K562 (cell line): Measurements from ENCODE around the gene PCP4L1. TPM values are rescaled to one million over a fixed set of nuclear protein-coding genes. Genes with fewer than 3 reads are reported as not detected.

Source experiments
- BRD4 ChIP-seq: fragments of 200-600 bp; sonication (generic); IDR thresholded peaks from 2 replicates; pipeline ENCODE4 v1.6.1; 2017; ENCODE audit warnings: inconsistent platforms
- CHD1 ChIP-seq: fragments of 200-600 bp; sonication (generic); IDR thresholded peaks from one replicate; pipeline ENCODE4 v1.6.1; 2012; ENCODE audit warnings: mild to moderate bottlenecking, moderate library complexity, low read length, inconsistent platforms
- CTBP1 ChIP-seq: fragments of 450-650 bp; IDR thresholded peaks from 2 replicates; pipeline ENCODE4 v1.6.1; 2016; ENCODE audit warnings: borderline replicate concordance
- GTF2A2 ChIP-seq: IDR thresholded peaks from 2 replicates; pipeline ENCODE4 v1.6.1; 2016; ENCODE audit warnings: mild to moderate bottlenecking, missing genetic modification characterization, missing compliant biosample characterization
- KAT7 ChIP-seq: sonication (generic); formaldehyde crosslinking; IDR thresholded peaks from 2 replicates; pipeline ENCODE4 v1.8.0; 2022; ENCODE audit warnings: missing genetic modification reagents, mild to moderate bottlenecking, borderline replicate concordance
- NEUROD1 ChIP-seq: fragments of 150-350 bp; IDR thresholded peaks from 2 replicates; pipeline ENCODE4 v1.6.1; 2014; ENCODE audit warnings: borderline replicate concordance, low read length, low read depth; ENCODE audit not compliant: partially characterized antibody
- NRF1 ChIP-seq, 2 experiments: fragments of 450-650 bp; IDR thresholded peaks in 1 of 2; conservative IDR thresholded peaks in 1 of 2; 2 replicates each; pipeline ENCODE4 v1.6.1; 2014; ENCODE audit warnings: mild to moderate bottlenecking in 2 of 2
- POLR2B ChIP-seq: fragments of 450-650 bp; IDR thresholded peaks from 2 replicates; pipeline ENCODE4 v1.6.1; 2018; ENCODE audit warnings: low read depth; ENCODE audit not compliant: partially characterized antibody
- PPARD ChIP-seq: fragments of 250-450 bp; sonication (Bioruptor Pico); IDR thresholded peaks from 2 replicates; pipeline ENCODE4 v1.8.0; 2022; ENCODE audit warnings: inconsistent platforms, mild to moderate bottlenecking, moderate library complexity
- RFX1 ChIP-seq: fragments of 450-650 bp; IDR thresholded peaks from 2 replicates; pipeline ENCODE4 v1.6.1; 2016; ENCODE audit warnings: mild to moderate bottlenecking, moderate library complexity
- SP1 ChIP-seq: sonication (generic); formaldehyde crosslinking; IDR thresholded peaks from 2 replicates; pipeline ENCODE4 v1.8.1; 2022; ENCODE audit warnings: mild to moderate bottlenecking, missing genetic modification reagents
- SRSF3 ChIP-seq: fragments of 200-400 bp; formaldehyde crosslinking; IDR thresholded peaks from 2 replicates; pipeline ENCODE4 v1.6.1; 2016; ENCODE audit warnings: mild to moderate bottlenecking, low read length, moderate library complexity; ENCODE audit not compliant: insufficient read depth
- U2AF1 ChIP-seq: fragments of 200-400 bp; formaldehyde crosslinking; optimal IDR thresholded peaks from 2 replicates; pipeline ENCODE3; 2017; ENCODE audit warnings: mild to moderate bottlenecking, low read depth, low read length, moderate library complexity
- WHSC1 ChIP-seq: IDR thresholded peaks from one replicate; pipeline ENCODE4 v1.6.1; 2012; ENCODE audit warnings: low read length, control low read depth, inconsistent platforms
- ZBTB17 ChIP-seq: fragments of 450-650 bp; formaldehyde crosslinking; IDR thresholded peaks from 2 replicates; pipeline ENCODE4 v1.4.0; 2020; ENCODE audit warnings: mild to moderate bottlenecking
- ZNF41 ChIP-seq: fragments of 250-450 bp; sonication (Bioruptor Pico); conservative IDR thresholded peaks from 2 replicates; pipeline ENCODE4 v1.4.0; 2020; ENCODE audit warnings: mild to moderate bottlenecking
- ZNF444 ChIP-seq: fragments of 250-450 bp; sonication (Bioruptor Pico); IDR thresholded peaks from 2 replicates; pipeline ENCODE4 v1.4.0; 2020; ENCODE audit warnings: mild to moderate bottlenecking, moderate library complexity
- ZNF717 ChIP-seq: fragments of 250-450 bp; sonication (Bioruptor Pico); IDR thresholded peaks from 2 replicates; pipeline ENCODE4 v1.5.0; 2021
- polyA plus RNA-seq, 8 experiments: library from polyadenylated mRNA; depleted of rRNA in 4 of 8; stranded (reverse) in 5 of 8; unstranded in 3 of 8; fragments of >200 nt; fragmentation: Nextera tagmentation in 2 of 8; fragmentation: Illumina TruSeq in 1 of 8; extraction: Ambion mirVana in 2 of 8; extraction: Trizol in 1 of 8; gene quantifications; 2 replicates each; pipeline versions ENCODE4 v1.2.1 to v1.2.3, GENCODE V29; 2011 to 2014; ENCODE audit warnings: inconsistent platforms in 1 of 8, missing spikeins in 1 of 8
- total RNA-seq, 7 experiments: library from RNA; depleted of rRNA in 6 of 7; stranded (reverse); fragments of >200 nt in 6 of 7; fragmentation: Illumina TruSeq in 2 of 7; extraction: Trizol in 2 of 7; gene quantifications; 2 replicates each; pipeline versions ENCODE4 v1.2.1 to v1.2.3, GENCODE V29; 2011 to 2021; ENCODE audit warnings: low replicate concordance in 1 of 7
- TF ChIP-seq, protein P1 (sequence below): fragments of 250-450 bp; sonication (Bioruptor Pico); IDR thresholded peaks from 2 replicates; pipeline ENCODE4 v1.4.0; 2020
- TF ChIP-seq, protein P2 (sequence below): fragments of 250-450 bp; sonication (Bioruptor Pico); IDR thresholded peaks from 2 replicates; pipeline ENCODE4 v1.5.0; 2021; ENCODE audit warnings: mild to moderate bottlenecking, moderate library complexity
- TF ChIP-seq, protein P3 (sequence below), 2 experiments: fragments of 250-450 bp in 1 of 2; fragments of 450-650 bp in 1 of 2; sonication (Bioruptor Pico) in 1 of 2; IDR thresholded peaks; 2 replicates each; pipeline versions ENCODE4 v1.6.1 to v1.8.0; 2016 to 2021; ENCODE audit warnings: mild to moderate bottlenecking in 2 of 2, moderate library complexity in 2 of 2, missing compliant biosample characterization in 1 of 2, missing genetic modification characterization in 1 of 2
- TF ChIP-seq, protein P4 (sequence below): fragments of 450-650 bp; IDR thresholded peaks from 2 replicates; pipeline ENCODE4 v1.6.1; 2017; ENCODE audit warnings: antibody characterized with exemption

PCP4L1 gene
- total and polyA plus RNA-seq, 9 of the 15 experiments (the other 6 are each of a cell fraction or from before 2014, with no cell fraction given), result not detected

DNA sequence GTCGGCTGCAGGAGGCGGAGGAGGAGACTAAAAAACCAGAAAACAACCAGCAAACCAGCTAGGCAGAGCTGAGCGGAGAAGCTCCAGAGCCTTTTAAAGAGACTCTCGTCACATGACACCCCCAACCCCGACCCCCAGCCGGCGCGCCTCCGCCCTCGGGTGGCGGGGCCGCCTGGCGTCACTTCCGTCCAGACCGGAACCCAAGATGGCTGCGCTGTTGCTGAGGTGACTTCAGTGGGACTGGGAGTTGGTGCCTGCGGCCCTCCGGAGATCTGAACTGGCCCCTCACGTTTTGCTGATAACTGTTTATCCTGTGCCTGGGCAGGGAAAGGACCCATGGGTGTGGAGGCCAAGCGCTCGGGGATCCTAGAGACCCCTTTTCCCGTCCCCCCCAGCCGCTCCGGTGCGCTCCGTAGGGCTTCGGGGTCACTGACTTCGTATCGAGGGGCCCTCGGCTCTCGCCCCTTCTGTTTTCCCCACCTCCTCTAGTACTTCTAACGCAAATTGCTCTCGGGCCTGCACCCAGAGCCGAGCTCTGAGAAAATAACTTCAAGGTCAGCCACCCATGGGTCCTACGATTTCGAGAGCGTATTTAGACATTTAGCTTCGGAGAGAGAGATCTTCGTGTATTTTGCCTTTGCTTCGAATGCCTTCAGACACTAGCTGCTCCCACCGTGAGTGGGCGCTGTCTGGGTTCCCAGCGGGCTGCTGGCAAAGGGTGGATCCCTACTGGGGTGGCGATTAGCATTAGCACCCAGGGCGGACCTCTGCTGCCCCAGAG is 55.8 kb downstream of the PCP4L1 start, which contains the start of gene SDHC (continued):
- peak; percentile 77; the same call in 1 of the 2 replicates for TF ChIP-seq KAT7 (CRISPR knock-in tag)
- TF ChIP-seq U2AF1, result no peak
- TF ChIP-seq WHSC1, result no peak
- peak; percentile 65 for TF ChIP-seq CHD1
- TF ChIP-seq POLR2B, result peak; percentile 92
- TF ChIP-seq, protein P1, sequence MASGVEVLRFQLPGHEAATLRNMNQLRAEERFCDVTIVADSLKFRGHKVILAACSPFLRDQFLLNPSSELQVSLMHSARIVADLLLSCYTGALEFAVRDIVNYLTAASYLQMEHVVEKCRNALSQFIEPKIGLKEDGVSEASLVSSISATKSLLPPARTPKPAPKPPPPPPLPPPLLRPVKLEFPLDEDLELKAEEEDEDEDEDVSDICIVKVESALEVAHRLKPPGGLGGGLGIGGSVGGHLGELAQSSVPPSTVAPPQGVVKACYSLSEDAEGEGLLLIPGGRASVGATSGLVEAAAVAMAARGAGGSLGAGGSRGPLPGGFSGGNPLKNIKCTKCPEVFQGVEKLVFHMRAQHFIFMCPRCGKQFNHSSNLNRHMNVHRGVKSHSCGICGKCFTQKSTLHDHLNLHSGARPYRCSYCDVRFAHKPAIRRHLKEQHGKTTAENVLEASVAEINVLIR (CRISPR knock-in tag), result peak; percentile 88
- TF ChIP-seq ZNF717, result no peak
- TF ChIP-seq, protein P2, sequence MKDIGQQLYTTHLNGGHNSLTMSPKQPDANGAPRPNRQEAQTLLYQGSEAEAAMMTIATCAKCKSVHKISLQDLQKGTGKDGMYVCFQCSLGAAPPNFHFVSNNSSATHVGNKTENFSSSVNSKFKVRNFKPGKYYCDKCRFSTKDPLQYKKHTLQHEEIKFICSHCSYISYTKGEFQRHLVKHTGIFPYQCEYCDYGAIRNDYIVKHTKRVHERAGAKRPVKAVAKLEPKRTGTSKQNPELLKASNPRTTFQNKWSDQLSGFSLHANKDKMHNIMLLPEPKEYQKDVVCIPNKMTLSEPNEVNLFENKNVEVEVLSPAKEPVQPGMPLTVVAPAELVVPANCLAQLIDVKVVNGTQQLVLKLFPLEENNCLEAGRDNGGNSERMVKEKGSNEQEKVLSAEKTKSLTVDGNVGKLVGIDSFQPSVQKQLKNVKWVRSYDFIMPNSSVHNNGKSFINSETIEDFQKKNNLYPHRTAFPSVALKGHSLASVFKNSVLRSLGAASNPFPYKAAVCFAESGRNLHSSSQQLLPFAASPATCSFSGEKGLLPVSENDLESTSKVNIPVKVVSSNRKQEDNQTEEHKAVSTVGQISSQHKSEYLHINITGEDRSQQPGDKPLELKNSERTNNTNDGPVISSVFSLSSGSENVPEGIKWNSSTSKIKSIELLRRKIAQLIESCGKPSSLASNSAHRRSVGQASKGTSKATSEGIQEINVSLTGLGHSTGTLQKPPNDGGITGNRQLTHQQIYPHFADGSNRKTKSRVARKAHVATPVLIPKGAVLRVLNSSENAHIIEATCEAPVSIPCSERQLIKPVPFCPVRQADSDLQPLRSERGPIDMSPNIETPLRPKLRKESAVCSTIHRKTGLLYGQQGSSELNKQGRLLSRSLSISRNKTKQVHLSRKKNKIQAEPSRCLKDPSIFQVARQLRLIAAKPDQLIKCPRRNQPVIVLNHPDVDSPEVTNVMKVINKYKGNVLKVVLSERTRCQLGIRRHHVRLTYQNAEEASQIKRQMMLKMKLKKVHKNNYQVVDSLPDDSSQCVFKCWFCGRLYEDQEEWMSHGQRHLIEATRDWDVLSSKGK (CRISPR knock-in tag), result no peak
- TF ChIP-seq GTF2A2, result no peak
- no peak for TF ChIP-seq BRD4
- 0 out of 2 replicates have a peak, but pooled peaks have one; percentile 38 for TF ChIP-seq CTBP1
- TF ChIP-seq PPARD (CRISPR knock-in tag), result no peak
- no peak for TF ChIP-seq ZNF41
- peak; percentile 62 for TF ChIP-seq RFX1
- peak; percentile 26 for TF ChIP-seq NEUROD1
- TF ChIP-seq SP1 (CRISPR knock-in tag), result no peak; the same call in 1 of the 2 replicates
- peak; percentile 77; the same call in 1 of the 2 replicates for TF ChIP-seq ZBTB17 (CRISPR knock-in tag)
- TF ChIP-seq ZNF444 (CRISPR knock-in tag), result no peak
- TF ChIP-seq NRF1 (conservative IDR thresholded peaks at IDR 0.05 in 1 of 2, IDR thresholded peaks at IDR 0.05 in 1 of 2), result peak; percentile 30 to 46; a peak in 2 of 4 replicates
- TF ChIP-seq, protein P3, sequence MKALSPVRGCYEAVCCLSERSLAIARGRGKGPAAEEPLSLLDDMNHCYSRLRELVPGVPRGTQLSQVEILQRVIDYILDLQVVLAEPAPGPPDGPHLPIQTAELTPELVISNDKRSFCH (CRISPR knock-in tag; IDR thresholded peaks at IDR 0.05), result no peak
- TF ChIP-seq, protein P3 (tag; IDR thresholded peaks at IDR 0.05), result peak; percentile 83; the same call in 1 of the 2 replicates
- TF ChIP-seq, protein P4, sequence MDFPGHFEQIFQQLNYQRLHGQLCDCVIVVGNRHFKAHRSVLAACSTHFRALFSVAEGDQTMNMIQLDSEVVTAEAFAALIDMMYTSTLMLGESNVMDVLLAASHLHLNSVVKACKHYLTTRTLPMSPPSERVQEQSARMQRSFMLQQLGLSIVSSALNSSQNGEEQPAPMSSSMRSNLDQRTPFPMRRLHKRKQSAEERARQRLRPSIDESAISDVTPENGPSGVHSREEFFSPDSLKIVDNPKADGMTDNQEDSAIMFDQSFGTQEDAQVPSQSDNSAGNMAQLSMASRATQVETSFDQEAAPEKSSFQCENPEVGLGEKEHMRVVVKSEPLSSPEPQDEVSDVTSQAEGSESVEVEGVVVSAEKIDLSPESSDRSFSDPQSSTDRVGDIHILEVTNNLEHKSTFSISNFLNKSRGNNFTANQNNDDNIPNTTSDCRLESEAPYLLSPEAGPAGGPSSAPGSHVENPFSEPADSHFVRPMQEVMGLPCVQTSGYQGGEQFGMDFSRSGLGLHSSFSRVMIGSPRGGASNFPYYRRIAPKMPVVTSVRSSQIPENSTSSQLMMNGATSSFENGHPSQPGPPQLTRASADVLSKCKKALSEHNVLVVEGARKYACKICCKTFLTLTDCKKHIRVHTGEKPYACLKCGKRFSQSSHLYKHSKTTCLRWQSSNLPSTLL, result no peak
- no peak for TF ChIP-seq SRSF3
